ENCODE measurements around the gene LRSAM1.
A peak's percentile ranks its signal among the peaks of the same experiment; 100 is the strongest.

Gene LRSAM1

DNA sequence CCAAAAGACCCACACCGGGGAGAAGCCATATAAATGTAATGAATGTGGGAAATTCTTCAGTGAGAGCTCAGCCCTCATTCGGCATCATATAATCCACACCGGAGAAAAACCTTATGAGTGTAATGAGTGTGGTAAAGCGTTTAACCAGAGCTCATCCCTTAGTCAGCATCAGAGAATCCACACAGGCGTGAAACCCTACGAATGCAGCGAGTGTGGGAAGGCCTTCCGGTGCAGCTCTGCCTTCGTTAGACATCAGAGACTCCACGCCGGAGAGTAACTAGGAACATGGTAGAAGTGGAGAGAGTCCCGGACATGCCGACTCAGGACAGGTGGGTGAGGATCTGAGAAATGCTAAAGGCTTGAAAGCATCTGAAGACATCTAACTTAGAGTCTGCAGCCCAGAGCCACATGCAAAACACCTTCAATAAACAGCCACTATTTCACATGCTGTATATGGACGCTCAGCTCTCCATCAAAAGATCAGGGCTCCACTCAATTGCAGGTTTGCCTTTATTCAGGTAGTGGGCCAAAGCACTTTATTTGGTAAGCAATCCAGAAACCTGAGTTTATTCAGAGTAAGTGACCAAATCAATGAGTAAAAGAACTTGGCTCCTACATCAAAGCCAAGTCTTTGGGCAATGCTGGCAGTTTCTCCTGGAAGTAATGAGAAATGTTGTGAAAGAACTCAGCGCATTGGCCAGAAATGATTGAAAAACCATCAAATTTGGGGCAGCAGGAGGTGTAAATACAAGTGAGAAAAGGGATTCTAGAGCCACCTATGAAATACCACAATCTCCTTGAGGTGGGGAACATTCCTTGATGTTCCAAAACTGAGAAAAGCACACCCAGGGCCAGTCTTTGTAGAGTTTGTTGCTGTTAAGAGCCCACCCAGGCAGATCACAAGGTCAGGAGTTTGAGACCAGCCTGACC is 6.1 kb upstream of the LRSAM1 start:
- no peak overlapping the region for H3K4me2 ChIP-seq (ENCODE audit: low read depth, low read length, poor library complexity, severe bottlenecking)
- H4K20me1 ChIP-seq (ENCODE audit: low read depth, low read length): peaks cover 11% of the 10 kb centered on the region; the same call in 1 of the 2 replicates
- H3F3A ChIP-seq (ENCODE audit: insufficient read depth): peaks cover 60% of the 10 kb centered on the region
- H2AFZ ChIP-seq (ENCODE audit: low read depth, low read length, severe bottlenecking): no peak overlapping the region
- no peak overlapping the region for H3K4me3 ChIP-seq (ENCODE audit: insufficient read depth, low read length, poor library complexity, severe bottlenecking)
- H3K27ac ChIP-seq (ENCODE audit: low read depth, low read length): no peak overlapping the region
- H3K36me3 ChIP-seq (ENCODE audit: low read length): peaks cover 31% of the 10 kb centered on the region
- H3K9me2 ChIP-seq (replicated peaks; ENCODE audit: insufficient read depth, low read length): no peaks in the 10 kb centered on the region
- H3K9ac ChIP-seq (ENCODE audit: low read length): no peak overlapping the region
- H3K79me2 ChIP-seq (ENCODE audit: insufficient read depth, low read length): peaks cover 15% of the 10 kb centered on the region
- no peak for TF ChIP-seq CTCF (IDR thresholded peaks at IDR 0.05; ENCODE audit: insufficient read depth, low read length, poor library complexity, severe bottlenecking)
- H3K9me3 ChIP-seq (ENCODE audit: insufficient read depth, low read length): no peaks in the 10 kb centered on the region
- no peaks in the 10 kb centered on the region for H3K27me3 ChIP-seq (ENCODE audit: low read length)

GRCh38 chr9:127445851-127446712 is 5.2 kb upstream of the LRSAM1 start:
- Histone ChIP-seq H3K27ac (ENCODE audit: low read depth, low read length) (0 out of 2 replicates have a peak overlapping the region, but pooled peaks have one; percentile 18), H3K9ac (ENCODE audit: low read length) (no peak overlapping the region), H3K4me3 (ENCODE audit: insufficient read depth, low read length, poor library complexity, severe bottlenecking) (no peak overlapping the region), H3K9me2 (replicated peaks; ENCODE audit: insufficient read depth, low read length) (no peaks in the 10 kb centered on the region), H3F3A (ENCODE audit: insufficient read depth) (peaks cover 69% of the 10 kb centered on the region), H3K27me3 (ENCODE audit: low read length) (no peaks in the 10 kb centered on the region), H4K20me1 (ENCODE audit: low read depth, low read length) (peaks cover 11% of the 10 kb centered on the region; the same call in 1 of the 2 replicates), H3K36me3 (ENCODE audit: low read length) (peaks cover 38% of the 10 kb centered on the region), H2AFZ (ENCODE audit: low read depth, low read length, severe bottlenecking) (no peak overlapping the region), H3K79me2 (ENCODE audit: insufficient read depth, low read length) (peaks cover 24% of the 10 kb centered on the region), H3K9me3 (ENCODE audit: insufficient read depth, low read length) (no peaks in the 10 kb centered on the region), H3K4me2 (ENCODE audit: low read depth, low read length, poor library complexity, severe bottlenecking) (no peak overlapping the region)
- no peak for TF ChIP-seq CTCF (IDR thresholded peaks at IDR 0.05; ENCODE audit: insufficient read depth, low read length, poor library complexity, severe bottlenecking)
- no peak for TF ChIP-seq EZH2phosphoT487 (conservative IDR thresholded peaks at IDR 0.05; ENCODE audit: low read length)

- H3F3A ChIP-seq (ENCODE audit: insufficient read depth): peaks cover 70% of the 10 kb centered on the region
Measured at GRCh38 chr9:127446713-127447415, 4.4 kb upstream of the LRSAM1 start.

More at GRCh38 chr9:127446713-127447415, 4.4 kb upstream of the LRSAM1 start:
- Histone ChIP-seq H3K4me3 (ENCODE audit: insufficient read depth, low read length, poor library complexity, severe bottlenecking) (no peak overlapping the region), H3K36me3 (ENCODE audit: low read length) (peaks cover 38% of the 10 kb centered on the region), H3K27ac (ENCODE audit: low read depth, low read length) (0 out of 2 replicates have a peak overlapping the region, but pooled peaks have one; percentile 18), H3K9me3 (ENCODE audit: insufficient read depth, low read length) (no peaks in the 10 kb centered on the region), H3K27me3 (ENCODE audit: low read length) (no peaks in the 10 kb centered on the region), H3K79me2 (ENCODE audit: insufficient read depth, low read length) (peaks cover 25% of the 10 kb centered on the region), H4K20me1 (ENCODE audit: low read depth, low read length) (peaks cover 11% of the 10 kb centered on the region; the same call in 1 of the 2 replicates), H3K9me2 (replicated peaks; ENCODE audit: insufficient read depth, low read length) (no peaks in the 10 kb centered on the region), H3K4me2 (ENCODE audit: low read depth, low read length, poor library complexity, severe bottlenecking) (no peak overlapping the region), H2AFZ (ENCODE audit: low read depth, low read length, severe bottlenecking) (no peak overlapping the region), H3K9ac (ENCODE audit: low read length) (no peak overlapping the region)
- no peak for TF ChIP-seq CTCF (IDR thresholded peaks at IDR 0.05; ENCODE audit: insufficient read depth, low read length, poor library complexity, severe bottlenecking)
- no peak for TF ChIP-seq EZH2phosphoT487 (conservative IDR thresholded peaks at IDR 0.05; ENCODE audit: low read length)

Data from SU-DHL-6 (cell line).